Fibroblast of villous mesenchyme (primary cell): ENCODE data around the gene FAM50B. TPM values are rescaled to one million over a fixed set of nuclear protein-coding genes. Genes with fewer than 3 reads are reported as not detected.
"Not testable (repeated sequence)": the region's sequence is repeated elsewhere in the genome, so short reads cannot be mapped to it uniquely, and the experiment has no call there.

Source experiments
- DNase-seq: peaks from one replicate; pipeline ENCODE4 v3.0.0-alpha.2; 2010; ENCODE audit warnings: low read depth
- H3K4me3 ChIP-seq: 2 replicates; pipeline ENCODE4 v1.5.1; 2011; ENCODE audit warnings: low read depth, mild to moderate bottlenecking, low read length
- total RNA-seq: library from RNA; depleted of rRNA; stranded (reverse); fragments of >200 nt; gene quantifications from 2 replicates; pipeline ENCODE4 v1.2.3, GENCODE V29; 2012
- TF ChIP-seq, protein P1 (sequence below): IDR thresholded peaks from 2 replicates; pipeline ENCODE4 v1.5.1; 2012; ENCODE audit warnings: low read depth, mild to moderate bottlenecking, low read length; ENCODE audit not compliant: insufficient read depth

Gene FAM50B
- total RNA-seq, 1 donor = 6.0 TPM

DNA sequence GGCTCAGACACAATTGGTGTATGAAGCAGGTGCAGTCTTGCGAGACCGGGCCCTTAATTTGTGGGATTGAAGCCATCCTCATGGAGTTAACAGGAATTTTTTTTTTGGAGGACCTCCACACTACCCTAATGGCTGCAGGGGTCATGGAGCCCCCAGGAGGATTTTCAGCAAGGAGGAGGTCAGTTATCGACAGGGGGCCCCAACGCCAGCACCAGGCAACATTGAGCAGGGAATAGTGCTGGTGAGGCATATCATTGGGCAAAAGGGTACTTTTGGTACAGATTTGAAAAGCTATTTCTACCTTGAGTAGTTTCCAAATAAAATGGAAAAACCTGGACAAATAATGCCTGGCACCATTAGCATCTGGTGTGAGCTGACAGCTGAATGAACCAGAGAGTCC is 6.7 kb downstream of the FAM50B start:
- TF ChIP-seq, protein P1, sequence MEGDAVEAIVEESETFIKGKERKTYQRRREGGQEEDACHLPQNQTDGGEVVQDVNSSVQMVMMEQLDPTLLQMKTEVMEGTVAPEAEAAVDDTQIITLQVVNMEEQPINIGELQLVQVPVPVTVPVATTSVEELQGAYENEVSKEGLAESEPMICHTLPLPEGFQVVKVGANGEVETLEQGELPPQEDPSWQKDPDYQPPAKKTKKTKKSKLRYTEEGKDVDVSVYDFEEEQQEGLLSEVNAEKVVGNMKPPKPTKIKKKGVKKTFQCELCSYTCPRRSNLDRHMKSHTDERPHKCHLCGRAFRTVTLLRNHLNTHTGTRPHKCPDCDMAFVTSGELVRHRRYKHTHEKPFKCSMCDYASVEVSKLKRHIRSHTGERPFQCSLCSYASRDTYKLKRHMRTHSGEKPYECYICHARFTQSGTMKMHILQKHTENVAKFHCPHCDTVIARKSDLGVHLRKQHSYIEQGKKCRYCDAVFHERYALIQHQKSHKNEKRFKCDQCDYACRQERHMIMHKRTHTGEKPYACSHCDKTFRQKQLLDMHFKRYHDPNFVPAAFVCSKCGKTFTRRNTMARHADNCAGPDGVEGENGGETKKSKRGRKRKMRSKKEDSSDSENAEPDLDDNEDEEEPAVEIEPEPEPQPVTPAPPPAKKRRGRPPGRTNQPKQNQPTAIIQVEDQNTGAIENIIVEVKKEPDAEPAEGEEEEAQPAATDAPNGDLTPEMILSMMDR = no peak
- no peak for DNase-seq
- H3K4me3 ChIP-seq = no peak overlapping the region

DNA sequence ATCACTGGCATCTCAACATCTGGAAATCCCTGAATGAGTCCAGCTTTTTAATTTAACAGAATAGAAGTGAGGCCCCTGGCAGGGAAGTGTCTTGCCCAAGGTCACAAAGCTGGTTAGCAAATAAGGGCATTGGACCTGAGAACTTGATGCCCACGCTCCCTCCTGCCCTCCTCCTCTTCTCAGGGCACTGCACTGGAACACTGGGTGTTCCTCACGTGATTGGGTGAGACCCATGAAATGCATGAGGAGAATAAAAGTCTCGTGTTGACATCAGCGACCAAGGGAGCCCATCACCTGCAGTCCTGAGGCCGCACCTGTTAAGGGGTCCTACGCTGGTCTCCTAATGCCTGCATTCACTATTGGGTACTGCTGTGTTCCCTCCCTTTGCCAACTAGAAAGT is 7.4 kb downstream of the FAM50B start:
- TF ChIP-seq, protein P1 = no peak

DNA sequence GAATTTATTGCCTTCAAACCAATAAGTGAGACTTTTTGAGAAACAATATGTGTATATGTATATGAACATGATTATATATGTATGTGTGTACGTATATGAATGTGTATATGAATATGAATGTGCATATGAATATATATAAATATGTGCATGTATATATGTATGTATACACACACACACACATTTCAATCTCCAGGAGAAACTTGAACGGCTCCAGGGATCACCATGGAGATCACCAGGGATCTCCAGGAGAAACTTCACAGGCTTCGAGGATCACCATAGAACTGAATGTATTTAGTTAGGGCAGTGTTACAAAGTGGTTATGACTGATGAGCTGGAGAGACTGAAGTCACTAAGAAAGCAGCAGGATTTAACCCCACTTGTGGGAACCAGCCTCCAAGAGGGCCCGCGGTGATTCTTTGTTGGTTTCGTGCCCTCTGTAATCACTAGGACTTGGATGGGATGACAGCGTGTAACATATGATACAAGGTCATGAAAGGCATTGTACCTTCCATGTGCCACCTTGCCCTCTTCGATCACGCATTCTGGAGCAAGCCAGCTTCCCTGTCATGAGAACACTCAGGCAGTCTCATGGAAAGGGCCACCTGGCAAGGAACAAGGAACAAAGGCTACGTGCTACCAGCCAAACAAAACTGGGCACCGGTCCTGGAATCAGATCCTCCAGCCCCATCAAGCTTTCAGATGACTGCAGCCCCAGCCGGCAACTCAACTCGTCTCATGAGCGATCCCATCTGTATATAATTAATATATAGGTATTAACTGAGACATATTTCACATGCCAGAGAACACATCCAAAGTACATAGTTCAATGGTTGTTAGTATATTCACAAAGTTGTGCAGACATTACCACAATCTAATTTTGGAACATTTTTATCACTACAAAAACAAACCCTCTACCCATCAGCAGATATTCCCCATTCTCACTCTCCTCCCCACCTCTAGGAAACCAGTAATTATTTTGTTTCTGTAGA is 8.6 kb downstream of the FAM50B start:
- no peak overlapping the region for H3K4me3 ChIP-seq
- no peak for DNase-seq
- TF ChIP-seq, protein P1 = no peak

More for the DNA sequence above, 7.4 kb downstream of the FAM50B start:
- no peak for DNase-seq
- no peak overlapping the region for H3K4me3 ChIP-seq

DNA sequence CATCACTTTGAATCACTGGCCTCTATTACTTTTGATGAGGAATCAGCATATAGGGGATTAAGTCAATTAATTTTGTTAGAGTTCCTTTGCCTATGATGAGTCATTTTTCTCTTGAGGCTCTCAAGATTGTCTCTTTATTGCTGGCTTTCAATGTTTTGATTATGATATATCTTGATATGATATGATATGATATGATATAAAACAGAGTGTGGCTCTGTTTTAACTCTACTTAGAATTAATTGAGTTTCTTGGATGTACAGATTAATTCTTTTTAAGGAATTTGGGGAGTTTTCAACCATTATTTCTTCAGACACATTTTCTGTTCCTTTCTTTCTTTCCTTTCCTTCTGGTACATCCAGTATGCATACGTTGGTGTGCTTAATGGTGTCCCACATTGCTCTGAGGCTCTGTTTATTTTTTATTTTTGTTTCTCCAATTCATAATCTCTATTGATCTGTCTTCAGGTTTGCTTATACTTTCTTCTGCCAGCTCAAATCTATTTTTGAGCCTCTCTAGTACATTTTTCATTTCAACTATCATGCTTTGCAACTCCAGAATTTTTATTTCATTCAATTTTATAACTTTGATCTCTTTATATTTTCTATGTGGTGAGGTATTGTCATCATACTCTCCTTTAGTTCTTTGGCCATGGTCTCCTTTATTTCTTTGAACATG is 10.8 kb downstream of the FAM50B start:
- no peak overlapping the region for H3K4me3 ChIP-seq
- TF ChIP-seq, protein P1 = no peak
- no peak for DNase-seq

DNA sequence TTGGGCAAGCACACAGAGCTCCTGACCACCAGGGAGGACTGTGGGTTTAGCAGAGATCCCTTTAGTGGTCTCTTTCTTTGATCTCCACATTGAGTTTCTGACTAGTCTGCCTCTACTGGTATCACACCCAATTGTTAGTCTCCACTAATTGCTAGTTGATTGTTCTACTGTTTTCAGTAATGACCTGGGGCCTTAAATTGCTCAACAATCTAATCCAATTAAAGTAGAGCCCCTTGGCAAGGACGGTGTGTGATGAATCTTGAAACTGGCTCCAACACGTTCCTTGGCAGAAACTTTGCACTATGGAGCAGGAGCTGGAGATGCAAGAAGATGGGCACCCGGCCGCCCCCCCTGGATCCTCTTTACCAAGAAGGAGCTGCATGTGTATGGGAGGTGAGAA is 12.3 kb downstream of the FAM50B start:
- TF ChIP-seq, protein P1 = no peak
- no peak overlapping the region for H3K4me3 ChIP-seq
- no peak for DNase-seq

DNA sequence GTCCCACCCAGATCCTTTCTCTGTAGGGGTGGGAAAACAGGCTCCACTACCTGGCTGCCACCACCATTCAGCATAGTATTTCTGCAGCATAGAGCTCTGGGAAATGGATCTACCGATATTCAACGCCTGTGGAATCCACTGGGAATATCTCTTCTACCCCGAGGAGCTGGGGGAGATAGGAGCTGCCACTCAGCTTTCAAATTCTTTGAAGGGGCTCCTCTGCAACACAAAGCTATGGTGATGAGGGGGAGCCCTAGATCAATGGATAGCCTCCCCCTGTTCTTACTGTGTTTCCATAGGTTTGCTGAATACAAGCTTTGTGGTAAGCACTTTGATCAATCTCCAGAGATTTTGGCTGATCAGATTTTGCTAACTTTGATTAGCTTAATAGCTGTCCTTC is 12.9 kb downstream of the FAM50B start:
- TF ChIP-seq, protein P1 = no peak
- no peak for DNase-seq
- H3K4me3 ChIP-seq = no peak overlapping the region

DNA sequence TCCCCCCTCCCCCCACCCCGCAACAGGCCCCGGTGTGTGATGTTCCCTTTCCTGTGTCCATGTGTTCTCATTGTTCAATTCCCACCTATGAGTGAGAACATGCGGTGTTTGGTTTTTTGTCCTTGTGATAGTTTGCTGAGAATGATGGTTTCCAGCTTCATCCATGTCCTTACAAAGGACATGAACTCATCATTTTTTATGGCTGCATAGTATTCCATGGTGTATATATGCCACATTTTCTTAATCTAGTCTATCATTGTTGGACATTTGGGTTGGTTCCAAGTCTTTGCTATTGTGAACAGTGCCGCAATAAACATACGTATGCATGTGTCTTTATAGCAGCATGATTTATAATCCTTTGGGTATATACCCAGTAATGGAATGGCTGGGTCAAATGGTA is 14.1 kb downstream of the FAM50B start:
- H3K4me3 ChIP-seq, DNase-seq: not testable (repeated sequence)
